Heart right ventricle (tissue), 16 donors: ENCODE results near the gene COA5. TPM values are rescaled to one million over a fixed set of nuclear protein-coding genes. Genes with fewer than 3 reads are reported as not detected.

Experiments used
- ATAC-seq, 8 donors: fragments of 200-7000 bp; cut with Tn5 transposase; one replicate each; pipeline ENCODE4 v1.9.1; 2020; ENCODE audit warnings: mild to moderate bottlenecking in 8 of 8, moderate library complexity in 8 of 8, moderate number of reproducible peaks in 1 of 8
- DNase-seq, 2 donors: peaks; one replicate each; pipeline ENCODE4 v3.0.0-alpha.2; 2020
- H3K27ac ChIP-seq, 10 donors: fragments of 200-600 bp; sonication (generic) in 2 of 10; one replicate each; pipeline versions ENCODE4 v1.5.0 to v1.8.0; 2020 to 2022; ENCODE audit warnings: mild to moderate bottlenecking in 3 of 10
- H3K27me3 ChIP-seq, 7 donors: fragments of 200-600 bp; one replicate each; pipeline ENCODE4 v1.8.0; 2021 to 2022; ENCODE audit warnings: mild to moderate bottlenecking in 2 of 7
- H3K36me3 ChIP-seq, 9 donors: fragments of 200-600 bp; sonication (generic) in 1 of 9; one replicate each; pipeline versions ENCODE4 v1.5.0 to v1.8.0; 2020 to 2022; ENCODE audit warnings: mild to moderate bottlenecking in 2 of 9
- H3K4me1 ChIP-seq, 9 donors: fragments of 200-600 bp; sonication (generic) in 1 of 9; one replicate each; pipeline versions ENCODE4 v1.5.0 to v1.8.0; 2020 to 2022; ENCODE audit warnings: mild to moderate bottlenecking in 4 of 9
- H3K4me3 ChIP-seq, 10 donors: fragments of 200-600 bp; sonication (generic) in 2 of 10; one replicate each; pipeline versions ENCODE4 v1.5.0 to v1.8.0; 2020 to 2022; ENCODE audit warnings: mild to moderate bottlenecking in 7 of 10, moderate library complexity in 2 of 10
- H3K9me3 ChIP-seq, 11 donors: fragments of 200-600 bp in 10 of 11; sonication (generic) in 2 of 11; one replicate each; pipeline versions ENCODE4 v1.5.0 to v1.8.0; 2013 to 2022; ENCODE audit warnings: mild to moderate bottlenecking in 2 of 11, control low read depth in 1 of 11, moderate library complexity in 1 of 11
- CTCF ChIP-seq, 9 donors: fragments of 200-600 bp; sonication (generic) in 2 of 9; IDR thresholded peaks; one replicate each; pipeline versions ENCODE4 v1.5.0 to v1.8.0; 2021 to 2022; ENCODE audit warnings: antibody characterized with exemption in 9 of 9, mild to moderate bottlenecking in 5 of 9, moderate library complexity in 1 of 9
- WGBS, 2 donors: extraction: QIAGEN DNeasy Blood & Tissue Kit; methylation state at CpG; one replicate each; pipeline ENCODE4 v1.1.7; 2013; ENCODE audit warnings: inconsistent platforms in 1 of 2; 5-methylcytosine and 5-hydroxymethylcytosine counted together
- intact Hi-C, 10 donors: fragments of 100-400 bp; cut with DNase I; formaldehyde crosslinking; loops; one replicate each; pipeline versions ENCODE4 v1.11.1 to v1.14.2; 2022
- long read RNA-seq, 3 donors: library from polyadenylated mRNA; unstranded; transcript quantifications; one replicate each; pipeline ENCODE4 v2.0.0, GENCODE V29; 2020 to 2021
- polyA plus RNA-seq, 2 donors: library from polyadenylated mRNA; stranded (reverse); fragments of 200-250 nt; gene quantifications; one replicate each; pipeline ENCODE4 v1.2.3, GENCODE V29; 2013
- total RNA-seq, 10 donors: library from RNA; stranded (reverse); fragmentation: NEBNext Ultra II Directional in 3 of 10; extraction: Animal tissue kit (Norgen Biotek cat#: 25700) in 3 of 10; gene quantifications; one replicate each; pipeline versions ENCODE4 v1.2.1 to v1.2.4, GENCODE V29; 2021 to 2023
- donor health status: Arrhythmogenic right ventricular cardiomyopathy.
- donor health status: ischemic (EF 13 %, LVEDD 7.1; RV severe dilation, severe dysfunction).
- donor health status: healthy with polysubstance abuse.
- donor health status: DM: no; HTN: yes; CAD: no.
- donor health status: DM: no; HTN: no; CAD: no.
- donor health status: ischemic (EF 25% LVEDD 6.9; RV normal size, moderate dysfunction).
- donor health status: ischemic (EF 25% LVEDD 5.7; RV mildly dilated, moderate dysfunction).
- donor health status: healthy.
- donor health status: DM: yes; HTN: yes; CAD: no.
- donor health status: Ischemic cardiomyopathy.
- donor health status: ischemic (EF 35%, LVEDD 5.7; RV mildly dilated, moderate dysfunction).
- donor health status: nonischemic (EF 11% LVEDD 7.7; RV severe dilation, severe dysfunction).
- donor health status: DM: yes; HTN: yes; CAD: no.
- donor health status: PGD.
- donor health status: ischemic (EF 29% LVEDD 5.4; RV normal size, mild dysfunction).
- donor health status: nonischemic (EF 23%, LVEDD 6.1; RV moderate dilation, normal function).

COA5 gene
- total RNA-seq (10 to 100 TPM; 20.2 to 33.8 (median 26.0) TPM), polyA plus RNA-seq (10 to 100 TPM; 22.6 to 61.2 TPM)
- long read RNA-seq, donor 1, transcript COA5-201 (3 exons, 1,754 nt): major isoform, 37 of 44 reads
- long read RNA-seq, donor 1, partial matches to known transcripts: 0 of 44 reads
- long read RNA-seq, donor 1, other reads (novel, unspliced or antisense): 2 of 44 reads
- long read RNA-seq, donor 2, transcript COA5-205 (3 exons, 770 nt): minor isoform, 5 of 52 reads
- long read RNA-seq, donor 2, transcript COA5-201 (3 exons, 1,754 nt): major isoform, 39 of 52 reads
- long read RNA-seq, donor 2, partial matches to known transcripts: 2 of 52 reads
- long read RNA-seq, donor 2, other reads (novel, unspliced or antisense): 2 of 52 reads
- long read RNA-seq, donor 3, transcript COA5-204 (2 exons, 958 nt): minor isoform, 8 of 80 reads
- long read RNA-seq, donor 3, transcript COA5-201 (3 exons, 1,754 nt): major isoform, 59 of 80 reads
- long read RNA-seq, donor 3, partial matches to known transcripts: 1 of 80 reads
- long read RNA-seq, donor 3, other reads (novel, unspliced or antisense): 9 of 80 reads

- peak in 3 of 9 donors; percentile 2 to 18 (median 9) for TF ChIP-seq CTCF (IDR thresholded peaks at IDR 0.05)
- H3K36me3 ChIP-seq: peaks cover 0 to 46% (median 19%) of the 10 kb centered on the region in 9 donors
- peak within 1 kb of the TSS; percentile 84 to 100 (median 96) for H3K27ac ChIP-seq
- DNase-seq (peak; percentile 92), ATAC-seq (peak; percentile 96 to 99 (median 98))
- intact Hi-C loops: loop anchor here in 5 of 10 donors (5.0 to 10.0 kb wide), 3 partner anchors 41 to 194 kb away; partner anchors contain the start of gene INPP4A (in 1 of the 5)
- H3K9me3 ChIP-seq: no peaks in the 10 kb centered on the region
- WGBS, 2 donors: 0 to 1% methylated on average over 93 of the region's 93 CpGs
- peaks cover 16 to 65% (median 54%) of the 10 kb centered on the region in 9 donors for H3K4me1 ChIP-seq
- no peaks in the 10 kb centered on the region for H3K27me3 ChIP-seq
- peak within 1 kb of the TSS; percentile 62 to 99 (median 94) for H3K4me3 ChIP-seq
Observed at GRCh38 chr2:98608116-98608961, at the start of gene COA5, which contains the start of gene UNC50. Gene COA5, minus strand, starts transcription at chr2:98608512. Its CDS starts 107 bp downstream, at chr2:98608405. Gene UNC50, plus strand, starts transcription at chr2:98608589. Its CDS starts 1,171 bp downstream, at chr2:98609760.

- Histone ChIP-seq H3K27me3 (no peaks in the 10 kb centered on the region), H3K9me3 (peaks cover 0 to 6% (median 0%) of the 10 kb centered on the region in 11 donors), H3K27ac (peak overlapping the region in 1 of 10 donors; percentile 32), H3K36me3 (peaks cover 0 to 20% (median 0%) of the 10 kb centered on the region in 9 donors), H3K4me1 (peaks cover 0 to 40% (median 0%) of the 10 kb centered on the region in 9 donors), H3K4me3 (no peak overlapping the region)
- ATAC-seq (no peak), DNase-seq (no peak)
- intact Hi-C loops: loop anchor here in 5 of 10 donors (5.0 to 10.0 kb wide), 5 partner anchors 68 to 408 kb away; partner anchors contain the start of gene MGAT4A (in 1 of the 5)
- no peak for TF ChIP-seq CTCF (IDR thresholded peaks at IDR 0.05)
- 89 to 92% methylated on average over 4 of the region's 4 CpGs for WGBS, 2 donors
Observed at GRCh38 chr2:98656800-98657199, 48.5 kb upstream of the COA5 start.

- intact Hi-C loops: loop anchor here in 7 of 10 donors (5.0 to 10.0 kb wide), 7 partner anchors 70 to 410 kb away; partner anchors contain the start of gene MGAT4A (in 2 of the 7)
- no peak overlapping the region for H3K4me3 ChIP-seq
- no peak for ATAC-seq
Observed at GRCh38 chr2:98654699-98655495, 46.6 kb upstream of the COA5 start.

More at GRCh38 chr2:98654699-98655495, 46.6 kb upstream of the COA5 start:
- Histone ChIP-seq H3K27me3 (no peaks in the 10 kb centered on the region), H3K36me3 (peaks cover 0 to 14% (median 0%) of the 10 kb centered on the region in 9 donors), H3K9me3 (no peaks in the 10 kb centered on the region), H3K4me1 (peaks cover 0 to 40% (median 0%) of the 10 kb centered on the region in 9 donors), H3K27ac (peak overlapping the region in 1 of 10 donors; percentile 32)
- no peak for DNase-seq
- TF ChIP-seq CTCF (IDR thresholded peaks at IDR 0.05): no peak
- 83% methylated on average over 3 of the region's 3 CpGs for WGBS, 2 donors
